Heart right ventricle (tissue), 16 donors: ENCODE measurements around the gene ILKAP. TPM values are rescaled to one million over a fixed set of nuclear protein-coding genes. Genes with fewer than 3 reads are reported as not detected.

Source experiments
- ATAC-seq, 8 donors: fragments of 200-7000 bp; cut with Tn5 transposase; one replicate each; pipeline ENCODE4 v1.9.1; 2020; ENCODE audit warnings: mild to moderate bottlenecking in 8 of 8, moderate library complexity in 8 of 8, moderate number of reproducible peaks in 1 of 8
- DNase-seq, 2 donors: peaks; one replicate each; pipeline ENCODE4 v3.0.0-alpha.2; 2020
- H3K27ac ChIP-seq, 10 donors: fragments of 200-600 bp; sonication (generic) in 2 of 10; one replicate each; pipeline versions ENCODE4 v1.5.0 to v1.8.0; 2020 to 2022; ENCODE audit warnings: mild to moderate bottlenecking in 3 of 10
- H3K27me3 ChIP-seq, 7 donors: fragments of 200-600 bp; one replicate each; pipeline ENCODE4 v1.8.0; 2021 to 2022; ENCODE audit warnings: mild to moderate bottlenecking in 2 of 7
- H3K36me3 ChIP-seq, 9 donors: fragments of 200-600 bp; sonication (generic) in 1 of 9; one replicate each; pipeline versions ENCODE4 v1.5.0 to v1.8.0; 2020 to 2022; ENCODE audit warnings: mild to moderate bottlenecking in 2 of 9
- H3K4me1 ChIP-seq, 9 donors: fragments of 200-600 bp; sonication (generic) in 1 of 9; one replicate each; pipeline versions ENCODE4 v1.5.0 to v1.8.0; 2020 to 2022; ENCODE audit warnings: mild to moderate bottlenecking in 4 of 9
- H3K4me3 ChIP-seq, 10 donors: fragments of 200-600 bp; sonication (generic) in 2 of 10; one replicate each; pipeline versions ENCODE4 v1.5.0 to v1.8.0; 2020 to 2022; ENCODE audit warnings: mild to moderate bottlenecking in 7 of 10, moderate library complexity in 2 of 10
- H3K9me3 ChIP-seq, 11 donors: fragments of 200-600 bp in 10 of 11; sonication (generic) in 2 of 11; one replicate each; pipeline versions ENCODE4 v1.5.0 to v1.8.0; 2013 to 2022; ENCODE audit warnings: mild to moderate bottlenecking in 2 of 11, control low read depth in 1 of 11, moderate library complexity in 1 of 11
- CTCF ChIP-seq, 9 donors: fragments of 200-600 bp; sonication (generic) in 2 of 9; IDR thresholded peaks; one replicate each; pipeline versions ENCODE4 v1.5.0 to v1.8.0; 2021 to 2022; ENCODE audit warnings: antibody characterized with exemption in 9 of 9, mild to moderate bottlenecking in 5 of 9, moderate library complexity in 1 of 9
- WGBS, 2 donors: extraction: QIAGEN DNeasy Blood & Tissue Kit; methylation state at CpG; one replicate each; pipeline ENCODE4 v1.1.7; 2013; ENCODE audit warnings: inconsistent platforms in 1 of 2; 5-methylcytosine and 5-hydroxymethylcytosine counted together
- intact Hi-C, 10 donors: fragments of 100-400 bp; cut with DNase I; formaldehyde crosslinking; loops; one replicate each; pipeline versions ENCODE4 v1.11.1 to v1.14.2; 2022
- polyA plus RNA-seq, 2 donors: library from polyadenylated mRNA; stranded (reverse); fragments of 200-250 nt; gene quantifications; one replicate each; pipeline ENCODE4 v1.2.3, GENCODE V29; 2013
- total RNA-seq, 10 donors: library from RNA; stranded (reverse); fragmentation: NEBNext Ultra II Directional in 3 of 10; extraction: Animal tissue kit (Norgen Biotek cat#: 25700) in 3 of 10; gene quantifications; one replicate each; pipeline versions ENCODE4 v1.2.1 to v1.2.4, GENCODE V29; 2021 to 2023
- donor health status: Arrhythmogenic right ventricular cardiomyopathy.
- donor health status: ischemic (EF 13 %, LVEDD 7.1; RV severe dilation, severe dysfunction).
- donor health status: healthy with polysubstance abuse.
- donor health status: DM: no; HTN: yes; CAD: no.
- donor health status: DM: no; HTN: no; CAD: no.
- donor health status: ischemic (EF 25% LVEDD 6.9; RV normal size, moderate dysfunction).
- donor health status: ischemic (EF 25% LVEDD 5.7; RV mildly dilated, moderate dysfunction).
- donor health status: healthy.
- donor health status: DM: yes; HTN: yes; CAD: no.
- donor health status: Ischemic cardiomyopathy.
- donor health status: ischemic (EF 35%, LVEDD 5.7; RV mildly dilated, moderate dysfunction).
- donor health status: nonischemic (EF 11% LVEDD 7.7; RV severe dilation, severe dysfunction).
- donor health status: DM: yes; HTN: yes; CAD: no.
- donor health status: PGD.
- donor health status: ischemic (EF 29% LVEDD 5.4; RV normal size, mild dysfunction).
- donor health status: nonischemic (EF 23%, LVEDD 6.1; RV moderate dilation, normal function).

Gene ILKAP
- total and polyA plus RNA-seq, 12 donors: 19.6 to 83.9 (median 25.6) TPM

GRCh38 chr2:238176613-238177012 is 26.9 kb downstream of the ILKAP start:
- Histone ChIP-seq H3K36me3 (peaks cover 0 to 100% (median 70%) of the 10 kb centered on the region in 9 donors), H3K4me3 (no peak overlapping the region), H3K27me3 (no peaks in the 10 kb centered on the region), H3K4me1 (no peaks in the 10 kb centered on the region), H3K9me3 (no peaks in the 10 kb centered on the region), H3K27ac (no peak overlapping the region)
- ATAC-seq: no peak
- no peak for TF ChIP-seq CTCF (IDR thresholded peaks at IDR 0.05)
- intact Hi-C loops: no loop called here
- DNase-seq: no peak

- no peak overlapping the region for H3K4me3 ChIP-seq
- H3K27ac ChIP-seq: no peak overlapping the region
- peaks cover 0 to 13% (median 8%) of the 10 kb centered on the region in 9 donors for H3K4me1 ChIP-seq
- WGBS, 2 donors: 84 to 85% methylated on average over 3 of the region's 3 CpGs
- no peaks in the 10 kb centered on the region for H3K9me3 ChIP-seq
- no peak for ATAC-seq
- intact Hi-C loops: no loop called here
- H3K27me3 ChIP-seq: no peaks in the 10 kb centered on the region
- no peak for DNase-seq
- H3K36me3 ChIP-seq: peaks cover 0 to 100% (median 64%) of the 10 kb centered on the region in 9 donors
- no peak for TF ChIP-seq CTCF (IDR thresholded peaks at IDR 0.05)
These were observed 28.8 kb downstream of the ILKAP start for GRCh38 chr2:238174701-238175100.

- TF ChIP-seq CTCF (IDR thresholded peaks at IDR 0.05): no peak
- peaks cover 0 to 17% (median 11%) of the 10 kb centered on the region in 9 donors for H3K4me1 ChIP-seq
- H3K27ac ChIP-seq: no peak overlapping the region
- H3K36me3 ChIP-seq: peaks cover 0 to 100% (median 60%) of the 10 kb centered on the region in 9 donors
- H3K4me3 ChIP-seq: no peak overlapping the region
- ATAC-seq: no peak
- 95 to 98% methylated on average over 8 of the region's 8 CpGs for WGBS, 2 donors
- no peaks in the 10 kb centered on the region for H3K27me3 ChIP-seq
- intact Hi-C loops: no loop called here
- no peaks in the 10 kb centered on the region for H3K9me3 ChIP-seq
- no peak for DNase-seq
These were observed 29.2 kb downstream of the ILKAP start for GRCh38 chr2:238174291-238174690.

GRCh38 chr2:238173692-238174091 is 29.8 kb downstream of the ILKAP start:
- ATAC-seq (no peak), DNase-seq (no peak)
- intact Hi-C loops: no loop called here
- H3K36me3 ChIP-seq: peaks cover 0 to 98% (median 54%) of the 10 kb centered on the region in 9 donors
- no peaks in the 10 kb centered on the region for H3K27me3 ChIP-seq
- no peaks in the 10 kb centered on the region for H3K9me3 ChIP-seq
- H3K4me1 ChIP-seq: peaks cover 0 to 22% (median 11%) of the 10 kb centered on the region in 9 donors
- H3K27ac ChIP-seq: no peak overlapping the region
- whole genome bisulfite sequencing, 2 donors: 89 to 93% methylated on average over 2 of the region's 2 CpGs
- peak in 1 of 9 donors; percentile 11 for TF ChIP-seq CTCF (IDR thresholded peaks at IDR 0.05)
- no peak overlapping the region for H3K4me3 ChIP-seq
